AG04449 (cell line): ENCODE measurements around the gene LIN52.
"Not testable (repeated sequence)": the region's sequence is repeated elsewhere in the genome, so short reads cannot be mapped to it uniquely, and the experiment has no call there.

Source experiments
- CTCF ChIA-PET: fragments of 350-600 bp; formaldehyde crosslinking; extraction: SDS; loops from one replicate; lab custom pipeline; 2021; ENCODE audit warnings: antibody characterized with exemption; lab: Yijun Ruan, JAX
- POLR2A ChIA-PET: fragments of 400-600, 350-600 bp; formaldehyde crosslinking; extraction: SDS; loops from one replicate; lab custom pipeline; 2020; ENCODE audit warnings: antibody characterized with exemption, inconsistent platforms; lab: Yijun Ruan, JAX
- DNase-seq: peaks from one replicate; pipeline ENCODE4 v3.0.0-alpha.2; 2010; ENCODE audit warnings: low read depth, low spot score
- H3K4me3 ChIP-seq: 2 replicates; pipeline ENCODE4 v1.5.1; 2011; ENCODE audit warnings: low read depth, mild to moderate bottlenecking, control low read depth, low read length
- CTCF ChIP-seq: IDR thresholded peaks from one replicate; pipeline ENCODE4 v1.5.1; 2011; ENCODE audit warnings: mild to moderate bottlenecking, moderate library complexity, low read length, control low read depth, inconsistent platforms; ENCODE audit not compliant: insufficient read depth; ENCODE audit errors: missing control alignments

Gene LIN52

DNA sequence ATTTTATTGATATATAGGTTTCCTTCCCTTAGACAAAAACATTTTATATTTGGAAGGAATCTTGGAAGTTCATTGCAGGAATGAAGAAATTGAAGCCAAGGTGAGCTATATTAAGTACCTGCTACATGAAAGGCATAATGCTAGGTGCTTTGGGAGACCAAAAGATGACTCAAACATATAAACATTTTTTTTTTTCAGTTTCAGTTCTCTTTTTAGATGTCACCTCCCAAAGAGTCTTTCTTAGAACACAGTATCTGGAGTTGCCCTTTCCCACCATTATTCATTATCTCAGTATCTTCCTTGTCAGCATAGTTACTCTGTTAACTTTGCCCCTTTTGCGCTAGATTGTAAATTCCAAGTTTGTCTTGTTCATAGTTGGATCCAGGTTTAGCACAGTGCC is 1.1 kb downstream of the LIN52 start:
- no peak for TF ChIP-seq CTCF
- ChIA-PET CTCF (no interaction called here), POLR2A (no interaction called here)
- peak overlapping the region; percentile 92 for H3K4me3 ChIP-seq
- DNase-seq = no peak

- POLR2A ChIA-PET = no interaction called here
- CTCF ChIA-PET = interaction anchor here (1.6 kb wide), 1 partner anchor 129 kb away, joined by 3 read pairs; no protein-coding TSS in a partner anchor
- no peak overlapping the region for H3K4me3 ChIP-seq
- DNase-seq = no peak
- no peak for TF ChIP-seq CTCF
These were observed 4.7 kb downstream of the LIN52 start for GRCh38 chr14:74089251-74090020.

- TF ChIP-seq CTCF = no peak
- no peak overlapping the region for H3K4me3 ChIP-seq
- ChIA-PET POLR2A (no interaction called here), CTCF (interaction anchor here (0.8 to 11.2 kb wide), 4 partner anchors 146 to 153 kb away, joined by 3 to 98 read pairs (median 6); no protein-coding TSS in a partner anchor)
- no peak for DNase-seq
These were observed 20.6 kb downstream of the LIN52 start for GRCh38 chr14:74105381-74105780.

- no peak for TF ChIP-seq CTCF
- CTCF ChIA-PET = interaction anchor here (0.9 to 11.2 kb wide), 9 partner anchors 9 to 186 kb away, joined by 3 to 150 read pairs (median 5); no protein-coding TSS in a partner anchor
- no peak for DNase-seq
- H3K4me3 ChIP-seq = no peak overlapping the region
- POLR2A ChIA-PET = interaction anchor here (0.5 kb wide), 1 partner anchor 143 kb away, joined by 3 read pairs; no protein-coding TSS in a partner anchor
These were observed 24.6 kb downstream of the LIN52 start for GRCh38 chr14:74109369-74109768.

- CTCF ChIA-PET = interaction anchor here (0.6 to 11.2 kb wide), 31 partner anchors 9 to 767 kb away, joined by 3 to 150 read pairs (median 4); partner anchors contain the start of gene ABCD4
- DNase-seq = peak; percentile 10
- H3K4me3 ChIP-seq, POLR2A ChIA-PET: not testable (repeated sequence)
- TF ChIP-seq CTCF = peak; percentile 40
These were observed 26.9 kb downstream of the LIN52 start for GRCh38 chr14:74111395-74112216.

- H3K4me3 ChIP-seq, POLR2A ChIA-PET, DNase-seq, CTCF ChIA-PET: not testable (repeated sequence)
These were observed 40.7 kb downstream of the LIN52 start for GRCh38 chr14:74125487-74125886.
